DMS 273 treated with DMSO at 0.1 percent for 48 hours (cell line): ENCODE measurements around the gene MLF1.
A peak's percentile ranks its signal among the peaks of the same experiment; 100 is the strongest.

ENCODE experiments used
- DNase-seq: peaks from one replicate; lab custom pipeline; 2025; lab: John Stamatoyannopoulos, UW

The MLF1 gene

GRCh38 chr3:158574646-158575045 is 3.7 kb downstream of the MLF1 start:
- DNase-seq: no peak

DNA sequence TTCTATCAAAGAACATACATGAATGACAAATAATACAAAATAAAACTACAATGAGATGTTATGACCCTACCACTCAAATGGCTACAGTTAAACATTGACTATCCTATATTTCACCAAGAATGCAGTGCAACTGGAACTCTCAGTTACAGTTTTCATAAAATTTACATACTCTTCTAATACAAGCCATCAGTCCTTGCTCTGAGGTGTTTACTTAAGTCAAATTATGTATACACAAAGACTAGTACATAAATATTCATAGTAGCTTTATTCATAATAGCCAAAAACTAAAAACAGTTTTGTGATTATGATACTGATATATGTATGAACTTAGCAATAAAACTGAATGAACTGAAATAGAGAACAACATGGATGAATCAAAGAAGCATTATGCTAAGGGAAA is 19.2 kb downstream of the MLF1 start:
- DNase-seq: no peak

DNA sequence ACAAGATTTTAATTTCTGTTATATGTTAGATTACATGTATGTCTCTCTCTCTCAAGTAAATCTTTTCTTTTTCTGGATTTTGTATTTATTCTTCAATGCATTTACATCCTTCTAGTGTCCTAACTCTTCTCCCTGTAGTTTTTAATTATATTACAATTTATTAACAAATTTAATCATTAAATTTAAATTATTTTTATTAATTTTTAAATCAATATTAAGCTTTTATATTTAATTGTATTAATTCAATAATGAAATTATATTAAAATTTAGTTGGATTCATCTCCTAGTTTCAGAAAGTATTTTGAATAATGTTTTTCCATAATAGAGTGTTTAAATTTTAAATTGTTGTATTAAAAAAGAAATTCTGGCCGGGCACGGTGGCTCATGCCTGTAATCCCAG is 29.8 kb downstream of the MLF1 start:
- no peak for DNase-seq

DNA sequence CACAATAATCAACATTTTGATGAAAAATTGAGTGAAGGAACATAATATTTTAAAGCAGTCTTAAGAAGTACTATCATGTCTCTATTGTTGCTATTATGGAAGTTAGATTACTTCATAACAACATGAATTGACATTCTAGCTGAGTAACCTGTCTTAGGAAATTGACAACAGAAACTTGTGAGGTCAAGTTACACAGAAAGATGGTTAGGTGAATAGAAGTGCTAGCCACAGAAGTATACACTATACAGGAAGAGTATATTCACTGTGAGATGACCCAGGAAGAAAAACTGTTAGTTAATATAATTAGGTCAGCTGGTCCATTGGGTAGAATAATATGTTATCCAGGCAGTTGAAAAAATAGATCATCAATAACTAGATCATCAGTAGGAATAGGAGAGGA is 31.2 kb downstream of the MLF1 start:
- no peak for DNase-seq

DNA sequence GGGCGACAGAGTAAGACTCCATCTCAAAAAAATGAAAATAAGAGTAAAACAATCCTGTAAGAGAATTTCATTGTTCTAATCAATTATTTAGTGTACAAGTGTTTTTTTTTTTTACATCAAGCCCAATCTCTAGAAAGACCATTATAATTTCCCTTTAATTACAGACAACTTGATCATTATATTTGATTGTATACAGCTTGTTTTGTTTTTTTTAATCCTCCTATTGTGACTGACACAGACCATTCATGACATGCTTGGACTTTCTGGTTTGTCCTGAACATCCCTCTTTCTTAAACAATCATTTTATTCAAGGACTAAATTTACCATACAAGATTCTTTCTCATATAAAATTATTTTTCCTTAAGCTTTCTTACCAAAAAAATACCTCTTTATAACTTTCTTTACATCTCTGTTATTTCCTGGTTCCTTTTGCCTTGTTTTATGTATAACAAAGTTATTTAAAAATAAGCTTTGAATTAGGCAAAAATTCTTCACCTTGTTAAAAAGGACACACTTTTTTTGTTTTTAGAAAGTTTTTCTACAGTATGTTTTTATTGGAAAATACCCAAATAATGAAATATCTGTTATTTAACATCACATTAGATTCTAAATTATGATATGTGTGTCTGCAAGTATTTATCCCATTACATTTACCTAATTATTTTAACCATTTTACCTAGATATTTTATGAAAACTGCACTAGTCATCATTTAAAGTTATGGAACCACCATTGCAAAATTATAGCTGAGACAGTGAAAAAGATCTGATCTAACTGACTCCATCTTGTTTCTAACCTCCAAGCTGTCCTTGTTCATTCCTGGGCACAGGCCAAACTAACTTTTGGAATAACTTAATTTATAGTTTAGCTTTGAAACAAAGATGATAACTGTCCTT is 47.2 kb downstream of the MLF1 start:
- no peak for DNase-seq

DNA sequence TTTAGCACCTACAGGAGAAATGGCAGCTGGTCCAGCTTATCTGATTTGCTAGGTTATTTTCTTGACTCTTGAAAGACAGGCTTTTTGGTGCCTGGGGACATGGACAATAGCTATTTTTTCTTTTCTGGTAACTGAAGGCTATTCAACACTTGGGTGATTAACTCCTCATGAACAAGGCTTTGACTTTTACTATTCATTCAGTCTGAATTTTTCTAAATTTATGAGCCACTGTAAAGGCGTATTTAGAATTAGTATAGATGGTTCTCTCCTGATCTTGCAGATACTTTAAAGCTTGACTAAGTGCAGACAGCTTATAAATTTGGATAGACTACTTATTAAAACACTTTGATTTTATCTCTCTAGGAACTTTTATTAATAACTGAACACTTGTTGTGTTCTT is 54.9 kb downstream of the MLF1 start:
- DNase-seq: no peak

- DNase-seq: no peak
These were observed 61.0 kb downstream of the MLF1 start for GRCh38 chr3:158631981-158632380.

GRCh38 chr3:158640646-158641045 is 69.7 kb downstream of the MLF1 start:
- DNase-seq: no peak

DNA sequence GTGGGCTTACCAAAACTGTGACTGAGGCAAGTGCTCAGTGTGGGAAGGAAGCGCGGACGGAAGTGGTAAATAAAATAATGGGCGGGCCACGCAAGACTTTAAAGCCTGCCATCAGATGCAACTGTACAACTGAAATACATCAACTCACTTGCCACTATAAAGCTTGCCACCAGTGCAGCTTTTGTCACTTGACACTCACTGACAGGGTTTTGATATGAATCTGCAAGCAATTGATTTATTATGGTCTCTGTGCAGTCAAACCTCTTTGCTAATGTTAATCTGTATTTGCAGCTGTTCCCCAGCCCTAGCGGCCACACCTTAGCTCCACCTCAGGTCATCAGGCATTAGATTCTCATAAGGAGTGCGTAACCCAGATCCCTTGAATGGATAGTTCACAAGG is 71.0 kb downstream of the MLF1 start:
- no peak for DNase-seq

DNA sequence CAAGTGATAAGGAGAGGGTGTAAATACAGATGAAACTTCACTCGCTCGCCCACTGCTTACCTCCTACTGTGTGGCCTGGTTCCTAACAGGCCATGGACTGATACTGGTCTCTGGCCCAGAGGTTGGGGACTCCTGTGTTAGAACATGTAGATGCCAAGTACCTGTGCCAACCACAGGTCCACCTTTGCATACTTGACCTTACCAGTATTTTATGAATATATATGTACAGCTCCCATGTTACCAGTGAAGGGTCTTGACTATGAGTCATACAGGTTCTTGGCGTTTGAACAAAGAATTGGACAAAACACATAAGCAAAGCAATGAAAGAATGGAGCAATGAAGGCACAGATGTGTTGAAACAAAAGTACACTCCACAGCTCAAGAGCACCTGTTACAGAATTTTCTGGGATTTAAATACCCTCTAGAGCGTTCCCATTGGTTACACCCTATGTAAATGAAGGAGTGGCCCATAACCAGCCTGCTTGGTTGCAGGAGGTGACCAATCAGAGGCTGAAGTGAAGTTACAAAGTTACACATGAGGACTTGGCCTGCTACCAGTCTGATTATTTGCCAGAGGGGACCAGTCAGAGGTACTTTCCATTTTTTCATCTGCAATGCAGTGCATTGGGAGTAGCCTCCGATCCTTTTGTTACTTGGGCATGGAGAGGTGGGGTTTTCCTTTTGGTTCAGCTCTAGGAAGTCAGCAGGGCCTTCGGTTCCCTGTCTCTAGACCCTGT is 71.6 kb downstream of the MLF1 start:
- DNase-seq: no peak

DNA sequence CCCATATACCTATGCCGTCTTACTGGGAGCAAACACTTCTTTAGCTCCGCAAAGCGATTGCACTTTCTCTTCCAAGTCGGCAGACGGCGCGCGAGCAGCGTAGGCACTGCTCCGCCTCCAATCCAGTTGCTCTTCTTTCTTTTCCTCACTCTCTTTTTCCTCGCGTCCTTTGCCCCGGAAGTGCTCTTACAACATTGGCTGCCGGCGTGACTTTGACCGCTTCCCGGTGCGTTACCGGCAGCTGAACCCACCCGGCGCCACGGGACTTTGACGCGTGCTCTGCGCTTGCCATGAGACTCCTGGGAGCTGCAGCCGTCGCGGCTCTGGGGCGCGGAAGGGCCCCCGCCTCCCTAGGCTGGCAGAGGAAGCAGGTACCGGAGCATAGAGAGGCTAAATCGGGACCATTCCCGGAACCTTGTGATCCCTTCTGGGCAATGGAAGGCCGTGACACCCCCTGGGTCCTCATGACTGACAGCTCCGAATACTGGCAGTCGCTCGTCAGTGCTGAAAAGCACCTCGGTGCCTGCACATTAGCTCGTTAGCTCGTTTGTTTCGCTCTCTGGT is 73.4 kb downstream of the MLF1 start, which contains the start of gene GFM1:
Gene GFM1 (plus strand): TSS at position 183 of the 564 bp plus-strand sequence. CDS start 108 bp downstream, at position 291.
- peak; percentile 99 for DNase-seq

DNA sequence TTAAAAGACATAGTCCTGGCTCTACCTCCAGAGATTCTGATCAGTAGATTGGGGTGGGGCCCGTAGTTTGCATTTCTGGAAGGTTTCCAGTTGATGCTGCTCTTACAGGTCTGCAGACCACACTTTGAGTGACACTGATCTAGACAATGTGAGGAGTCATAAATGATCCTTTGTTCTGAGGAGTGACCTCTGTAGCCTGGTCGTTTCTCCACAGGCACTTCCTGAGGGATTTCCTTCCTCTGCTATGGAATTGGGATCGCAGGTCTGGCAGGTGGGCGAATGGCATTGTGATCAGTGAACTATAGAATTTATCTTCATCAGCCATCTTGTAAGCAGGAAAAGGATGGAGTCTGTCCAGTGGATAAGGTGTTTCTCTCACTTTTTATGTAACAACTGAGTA is 78.8 kb downstream of the MLF1 start:
- no peak for DNase-seq

DNA sequence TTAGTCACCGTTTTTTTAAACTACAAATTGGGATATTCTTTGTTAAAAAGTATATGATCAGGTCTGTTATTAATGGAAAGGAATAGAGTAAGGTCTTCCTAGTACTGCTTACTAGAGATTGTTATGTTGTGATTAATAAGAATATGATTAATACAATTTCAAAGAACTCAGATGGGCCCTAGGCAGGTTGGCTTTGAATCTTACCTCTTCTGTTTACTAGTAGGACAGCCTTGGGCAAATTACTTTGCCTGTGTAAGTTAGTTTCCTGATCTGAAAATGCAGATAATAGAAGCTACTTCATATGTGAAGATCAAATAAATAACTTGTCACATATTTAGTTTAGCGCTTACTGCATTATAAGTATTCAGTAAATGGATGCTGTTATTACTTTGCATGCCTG is 80.2 kb downstream of the MLF1 start:
- DNase-seq: no peak

- DNase-seq: no peak
These were observed 81.5 kb downstream of the MLF1 start for GRCh38 chr3:158652463-158652862.
